GM19035 (cell line): ENCODE results near the gene TBC1D30.
"Not testable (repeated sequence)": the region's sequence is repeated elsewhere in the genome, so short reads cannot be mapped to it uniquely, and the experiment has no call there.

ENCODE experiments used
- ATAC-seq: cut with Tn5 transposase; IDR thresholded peaks from one replicate; pipeline ENCODE4 v1.9.1; 2021; ENCODE audit not compliant: unreplicated experiment

Gene TBC1D30

GRCh38 chr12:64824500-64825142 lies at the start of gene TBC1D30:
Gene TBC1D30 (plus strand): TSS chr12:64824647. CDS start chr12:64824880, 233 bp downstream.
- peak; percentile 56 for ATAC-seq

- ATAC-seq: not testable (repeated sequence)
Measured at GRCh38 chr12:64775147-64775736, 49.2 kb upstream of the TBC1D30 start.

GRCh38 chr12:64779354-64779974 lies 45.0 kb upstream of the TBC1D30 start:
- ATAC-seq: no peak

- ATAC-seq: no peak
Measured at GRCh38 chr12:64780132-64780530, 44.3 kb upstream of the TBC1D30 start.

GRCh38 chr12:64780531-64781279 lies 43.7 kb upstream of the TBC1D30 start:
- no peak for ATAC-seq

GRCh38 chr12:64781280-64782190 lies 42.9 kb upstream of the TBC1D30 start:
- no peak for ATAC-seq

GRCh38 chr12:64782191-64782876 lies 42.1 kb upstream of the TBC1D30 start:
- ATAC-seq: no peak

GRCh38 chr12:64785838-64786237 lies 38.6 kb upstream of the TBC1D30 start:
- no peak for ATAC-seq

- ATAC-seq: no peak
Measured at GRCh38 chr12:64790166-64790565, 34.3 kb upstream of the TBC1D30 start.

- no peak for ATAC-seq
Measured at GRCh38 chr12:64791036-64791435, 33.4 kb upstream of the TBC1D30 start.

- ATAC-seq: no peak
Measured at GRCh38 chr12:64792128-64792527, 32.3 kb upstream of the TBC1D30 start.

- ATAC-seq: no peak
Measured at GRCh38 chr12:64793610-64794009, 30.8 kb upstream of the TBC1D30 start.

GRCh38 chr12:64794305-64794704 lies 30.1 kb upstream of the TBC1D30 start:
- no peak for ATAC-seq

- ATAC-seq: peak; percentile 87
Measured at GRCh38 chr12:64796205-64796845, 28.1 kb upstream of the TBC1D30 start.

- no peak for ATAC-seq
Measured at GRCh38 chr12:64797156-64797555, 27.3 kb upstream of the TBC1D30 start.

GRCh38 chr12:64798165-64798564 lies 26.3 kb upstream of the TBC1D30 start:
- ATAC-seq: no peak

- ATAC-seq: peak; percentile 41
Measured at GRCh38 chr12:64800640-64801039, 23.8 kb upstream of the TBC1D30 start.

GRCh38 chr12:64801381-64801780 lies 23.1 kb upstream of the TBC1D30 start:
- ATAC-seq: no peak

GRCh38 chr12:64802180-64802775 lies 22.2 kb upstream of the TBC1D30 start:
- ATAC-seq: not testable (repeated sequence)
